ENCODE measurements around the gene SNAP47.

The SNAP47 gene

GRCh38 chr1:227753999-227754711, 18.9 kb downstream of the SNAP47 start:
- no peak for DNase-seq

- no peak for DNase-seq
Observed at GRCh38 chr1:227754958-227755357, 19.7 kb downstream of the SNAP47 start.

- no peak for DNase-seq
Observed at GRCh38 chr1:227756172-227756959, 21.1 kb downstream of the SNAP47 start.

GRCh38 chr1:227757781-227758180, 22.5 kb downstream of the SNAP47 start:
- DNase-seq = no peak

- DNase-seq = no peak
Observed at GRCh38 chr1:227758366-227758765, 23.1 kb downstream of the SNAP47 start.

- DNase-seq = no peak
Observed at GRCh38 chr1:227759341-227760300, 24.4 kb downstream of the SNAP47 start.

GRCh38 chr1:227760377-227760776, 25.1 kb downstream of the SNAP47 start:
- DNase-seq = no peak

- no peak for DNase-seq
Observed at GRCh38 chr1:227761621-227762230, 26.5 kb downstream of the SNAP47 start.

- DNase-seq = peak; percentile 83 to 87
Observed at GRCh38 chr1:227762231-227762911, 27.1 kb downstream of the SNAP47 start.

GRCh38 chr1:227763246-227764018, 28.2 kb downstream of the SNAP47 start:
- no peak for DNase-seq

GRCh38 chr1:227764019-227764391, 28.8 kb downstream of the SNAP47 start:
- DNase-seq = no peak

GRCh38 chr1:227765261-227766014, 30.2 kb downstream of the SNAP47 start:
- no peak for DNase-seq

GRCh38 chr1:227766015-227766634, 30.9 kb downstream of the SNAP47 start:
- DNase-seq = peak; percentile 63 to 67

GRCh38 chr1:227766653-227767277, 31.5 kb downstream of the SNAP47 start:
- no peak for DNase-seq

GRCh38 chr1:227767401-227768124, 32.3 kb downstream of the SNAP47 start:
- DNase-seq = no peak

- DNase-seq = no peak
Observed at GRCh38 chr1:227768125-227768439, 32.8 kb downstream of the SNAP47 start.

GRCh38 chr1:227768640-227769039, 33.4 kb downstream of the SNAP47 start:
- no peak for DNase-seq

- no peak for DNase-seq
Observed at GRCh38 chr1:227769047-227769935, 34.1 kb downstream of the SNAP47 start.
